ENCODE results near the gene ELAC2.

ELAC2 gene

GRCh38 chr17:13017655-13018459, at the start of gene ELAC2:
ELAC2 (minus strand) TSS chr17:13018027; CDS start chr17:13017947, 80 bp downstream.
- Histone ChIP-seq H3K4me3 (ENCODE audit: low read depth, low read length) (peak within 1 kb of the TSS; percentile 97), H3K4me1 (ENCODE audit: control insufficient read depth, insufficient read depth, low read length) (peaks cover 2% of the 10 kb centered on the region), H3K9me3 (ENCODE audit: control insufficient read depth, insufficient read depth, low read length) (no peaks in the 10 kb centered on the region), H3K27me3 (ENCODE audit: control insufficient read depth, insufficient read depth, low read length) (no peaks in the 10 kb centered on the region), H3K36me3 (ENCODE audit: control insufficient read depth, insufficient read depth, low read length) (peaks cover 26% of the 10 kb centered on the region), H3K9ac (ENCODE audit: low read depth, low read length) (peak within 1 kb of the TSS; percentile 92)

GRCh38 chr17:13065032-13065431, 47.2 kb upstream of the ELAC2 start:
- H3K4me1 ChIP-seq (ENCODE audit: control insufficient read depth, insufficient read depth, low read length), result no peaks in the 10 kb centered on the region
- no peak overlapping the region for H3K9ac ChIP-seq (ENCODE audit: low read depth, low read length)
- no peak overlapping the region for H3K4me3 ChIP-seq (ENCODE audit: low read depth, low read length)
- H3K9me3 ChIP-seq (ENCODE audit: control insufficient read depth, insufficient read depth, low read length), result peaks cover 10% of the 10 kb centered on the region
- H3K27me3 ChIP-seq (ENCODE audit: control insufficient read depth, insufficient read depth, low read length), result no peaks in the 10 kb centered on the region
- H3K36me3 ChIP-seq (ENCODE audit: control insufficient read depth, insufficient read depth, low read length), result no peaks in the 10 kb centered on the region

GRCh38 chr17:13055131-13055530, 37.3 kb upstream of the ELAC2 start:
- Histone ChIP-seq H3K4me3 (ENCODE audit: low read depth, low read length) (no peak overlapping the region), H3K4me1 (ENCODE audit: control insufficient read depth, insufficient read depth, low read length) (no peaks in the 10 kb centered on the region), H3K27me3 (ENCODE audit: control insufficient read depth, insufficient read depth, low read length) (no peaks in the 10 kb centered on the region), H3K9me3 (ENCODE audit: control insufficient read depth, insufficient read depth, low read length) (no peaks in the 10 kb centered on the region), H3K36me3 (ENCODE audit: control insufficient read depth, insufficient read depth, low read length) (no peaks in the 10 kb centered on the region), H3K9ac (ENCODE audit: low read depth, low read length) (no peak overlapping the region)

- H3K27me3 ChIP-seq (ENCODE audit: control insufficient read depth, insufficient read depth, low read length), result no peaks in the 10 kb centered on the region
- no peaks in the 10 kb centered on the region for H3K9me3 ChIP-seq (ENCODE audit: control insufficient read depth, insufficient read depth, low read length)
- H3K9ac ChIP-seq (ENCODE audit: low read depth, low read length), result no peak overlapping the region
- H3K36me3 ChIP-seq (ENCODE audit: control insufficient read depth, insufficient read depth, low read length), result no peaks in the 10 kb centered on the region
- no peak overlapping the region for H3K4me3 ChIP-seq (ENCODE audit: low read depth, low read length)
- no peaks in the 10 kb centered on the region for H3K4me1 ChIP-seq (ENCODE audit: control insufficient read depth, insufficient read depth, low read length)
These were observed 36.8 kb upstream of the ELAC2 start for GRCh38 chr17:13054666-13055065.

- Histone ChIP-seq H3K4me3 (ENCODE audit: low read depth, low read length) (no peak overlapping the region), H3K27me3 (ENCODE audit: control insufficient read depth, insufficient read depth, low read length) (no peaks in the 10 kb centered on the region), H3K4me1 (ENCODE audit: control insufficient read depth, insufficient read depth, low read length) (no peaks in the 10 kb centered on the region), H3K9me3 (ENCODE audit: control insufficient read depth, insufficient read depth, low read length) (no peaks in the 10 kb centered on the region), H3K36me3 (ENCODE audit: control insufficient read depth, insufficient read depth, low read length) (no peaks in the 10 kb centered on the region), H3K9ac (ENCODE audit: low read depth, low read length) (no peak overlapping the region)
These were observed 34.1 kb upstream of the ELAC2 start for GRCh38 chr17:13051915-13052314.

GRCh38 chr17:13047011-13047606, 29.3 kb upstream of the ELAC2 start:
- H3K9me3 ChIP-seq (ENCODE audit: control insufficient read depth, insufficient read depth, low read length), result no peaks in the 10 kb centered on the region
- no peaks in the 10 kb centered on the region for H3K36me3 ChIP-seq (ENCODE audit: control insufficient read depth, insufficient read depth, low read length)
- no peaks in the 10 kb centered on the region for H3K27me3 ChIP-seq (ENCODE audit: control insufficient read depth, insufficient read depth, low read length)
- H3K4me1 ChIP-seq (ENCODE audit: control insufficient read depth, insufficient read depth, low read length), result no peaks in the 10 kb centered on the region
- H3K9ac ChIP-seq (ENCODE audit: low read depth, low read length), result no peak overlapping the region
- no peak overlapping the region for H3K4me3 ChIP-seq (ENCODE audit: low read depth, low read length)

GRCh38 chr17:13046361-13046760, 28.5 kb upstream of the ELAC2 start:
- Histone ChIP-seq H3K27me3 (ENCODE audit: control insufficient read depth, insufficient read depth, low read length) (no peaks in the 10 kb centered on the region), H3K36me3 (ENCODE audit: control insufficient read depth, insufficient read depth, low read length) (no peaks in the 10 kb centered on the region), H3K9ac (ENCODE audit: low read depth, low read length) (no peak overlapping the region), H3K9me3 (ENCODE audit: control insufficient read depth, insufficient read depth, low read length) (no peaks in the 10 kb centered on the region), H3K4me1 (ENCODE audit: control insufficient read depth, insufficient read depth, low read length) (peaks cover 3% of the 10 kb centered on the region), H3K4me3 (ENCODE audit: low read depth, low read length) (no peak overlapping the region)

- H3K4me1 ChIP-seq (ENCODE audit: control insufficient read depth, insufficient read depth, low read length), result peaks cover 4% of the 10 kb centered on the region
- no peaks in the 10 kb centered on the region for H3K9me3 ChIP-seq (ENCODE audit: control insufficient read depth, insufficient read depth, low read length)
- no peak overlapping the region for H3K9ac ChIP-seq (ENCODE audit: low read depth, low read length)
- no peaks in the 10 kb centered on the region for H3K36me3 ChIP-seq (ENCODE audit: control insufficient read depth, insufficient read depth, low read length)
- H3K27me3 ChIP-seq (ENCODE audit: control insufficient read depth, insufficient read depth, low read length), result no peaks in the 10 kb centered on the region
- H3K4me3 ChIP-seq (ENCODE audit: low read depth, low read length), result no peak overlapping the region
These were observed 26.8 kb upstream of the ELAC2 start for GRCh38 chr17:13044572-13045065.

- Histone ChIP-seq H3K4me1 (ENCODE audit: control insufficient read depth, insufficient read depth, low read length) (peaks cover 4% of the 10 kb centered on the region), H3K4me3 (ENCODE audit: low read depth, low read length) (no peak overlapping the region), H3K36me3 (ENCODE audit: control insufficient read depth, insufficient read depth, low read length) (no peaks in the 10 kb centered on the region), H3K27me3 (ENCODE audit: control insufficient read depth, insufficient read depth, low read length) (no peaks in the 10 kb centered on the region), H3K9ac (ENCODE audit: low read depth, low read length) (no peak overlapping the region), H3K9me3 (ENCODE audit: control insufficient read depth, insufficient read depth, low read length) (no peaks in the 10 kb centered on the region)
These were observed 21.3 kb upstream of the ELAC2 start for GRCh38 chr17:13038931-13039665.

- no peaks in the 10 kb centered on the region for H3K36me3 ChIP-seq (ENCODE audit: control insufficient read depth, insufficient read depth, low read length)
- peaks cover 4% of the 10 kb centered on the region for H3K4me1 ChIP-seq (ENCODE audit: control insufficient read depth, insufficient read depth, low read length)
- H3K4me3 ChIP-seq (ENCODE audit: low read depth, low read length), result no peak overlapping the region
- no peaks in the 10 kb centered on the region for H3K27me3 ChIP-seq (ENCODE audit: control insufficient read depth, insufficient read depth, low read length)
- no peak overlapping the region for H3K9ac ChIP-seq (ENCODE audit: low read depth, low read length)
- H3K9me3 ChIP-seq (ENCODE audit: control insufficient read depth, insufficient read depth, low read length), result no peaks in the 10 kb centered on the region
These were observed 18.9 kb upstream of the ELAC2 start for GRCh38 chr17:13036751-13037150.

- Histone ChIP-seq H3K36me3 (ENCODE audit: control insufficient read depth, insufficient read depth, low read length) (no peaks in the 10 kb centered on the region), H3K4me3 (ENCODE audit: low read depth, low read length) (no peak overlapping the region), H3K27me3 (ENCODE audit: control insufficient read depth, insufficient read depth, low read length) (no peaks in the 10 kb centered on the region), H3K9ac (ENCODE audit: low read depth, low read length) (no peak overlapping the region), H3K9me3 (ENCODE audit: control insufficient read depth, insufficient read depth, low read length) (no peaks in the 10 kb centered on the region), H3K4me1 (ENCODE audit: control insufficient read depth, insufficient read depth, low read length) (no peaks in the 10 kb centered on the region)
These were observed 17.6 kb upstream of the ELAC2 start for GRCh38 chr17:13035420-13035819.

Measured in iPS-15b (cell line).